Stomach (tissue), 9 donors: ENCODE results near the gene RIN3. TPM values are rescaled to one million over a fixed set of nuclear protein-coding genes. Genes with fewer than 3 reads are reported as not detected.

Source experiments
- DNase-seq, 2 donors: peaks; one replicate each; pipeline versions ENCODE4 v3.0.0 to v3.0.0-alpha.2; 2013 to 2019
- H3K27ac ChIP-seq, 5 donors: fragments of 200-600 bp in 4 of 5; sonication (generic) in 4 of 5; one replicate each; pipeline ENCODE4 v1.5.1; 2013 to 2019; ENCODE audit warnings: mild to moderate bottlenecking in 1 of 5, moderate library complexity in 1 of 5
- H3K27me3 ChIP-seq, 3 donors: fragments of 200-600 bp; sonication (generic); one replicate each; pipeline ENCODE4 v1.5.1; 2017 to 2019; ENCODE audit warnings: mixed run types in 1 of 3
- H3K36me3 ChIP-seq, 4 donors: fragments of 200-600 bp; sonication (generic); 1 replicate in 3 of 4; 2 replicates in 1 of 4; pipeline ENCODE4 v1.5.1; 2016 to 2019
- H3K4me1 ChIP-seq, 4 donors: fragments of 200-600 bp; sonication (generic); one replicate each; pipeline ENCODE4 v1.5.1; 2016 to 2019
- H3K4me3 ChIP-seq, 4 donors: fragments of 200-600 bp; sonication (generic) in 3 of 4; one replicate each; pipeline ENCODE4 v1.5.1; 2016 to 2019; ENCODE audit warnings: mild to moderate bottlenecking in 1 of 4
- H3K9me3 ChIP-seq, 4 donors: fragments of 200-600 bp; sonication (generic); one replicate each; pipeline ENCODE4 v1.5.1; 2016 to 2019
- CTCF ChIP-seq, 7 experiments: fragments of 450-650 bp in 4 of 7; fragments of 200-600 bp in 3 of 7; sonication (generic) in 3 of 7; IDR thresholded peaks; one replicate each; pipeline ENCODE4 v1.5.1; 2016 to 2019; ENCODE audit warnings: antibody characterized with exemption in 7 of 7, control low read depth in 2 of 7, mild to moderate bottlenecking in 1 of 7
- EP300 ChIP-seq: sonication (generic); formaldehyde crosslinking; IDR thresholded peaks from one replicate; pipeline ENCODE4 v1.6.1; 2017; ENCODE audit warnings: antibody characterized with exemption
- POLR2A ChIP-seq, 4 donors: fragments of 450-650 bp; IDR thresholded peaks; one replicate each; pipeline ENCODE4 v1.6.1; 2016; ENCODE audit warnings: antibody characterized with exemption in 4 of 4, control low read depth in 2 of 4, mild to moderate bottlenecking in 1 of 4, moderate library complexity in 1 of 4
- POLR2AphosphoS5 ChIP-seq, 3 donors: sonication (generic); formaldehyde crosslinking; IDR thresholded peaks; one replicate each; pipeline ENCODE4 v1.6.1; 2016; ENCODE audit warnings: antibody characterized with exemption in 3 of 3
- WGBS, 5 donors: extraction: QIAGEN DNeasy Blood & Tissue Kit in 3 of 5; methylation state at CpG; one replicate each; pipeline versions ENCODE4 v1.1.5 to v1.1.7; 2013 to 2018; 5-methylcytosine and 5-hydroxymethylcytosine counted together
- intact Hi-C: fragments of 100-400 bp; cut with DNase I; formaldehyde crosslinking; loops from one replicate; pipeline ENCODE4 v1.15.1; 2023; ENCODE audit warnings: low total_unique reads
- polyA plus RNA-seq, 3 donors: library from polyadenylated mRNA; stranded (reverse); fragments of 200-250 nt; gene quantifications; one replicate each; pipeline ENCODE4 v1.2.3, GENCODE V29; 2013
- total RNA-seq, 5 donors: library from RNA; depleted of rRNA; stranded (reverse); fragments of >200 nt; gene quantifications; one replicate each; pipeline versions ENCODE4 v1.1.0 to v1.2.3, GENCODE V29; 2014 to 2016
- donor health status: healthy with polysubstance abuse.
- donor health status: Bipolar disorder and iron deficiency.
- donor health status: healthy.

RIN3 gene
- total and polyA plus RNA-seq, 8 donors, result 5.0 to 47.8 (median 8.0) TPM

- TF ChIP-seq CTCF (IDR thresholded peaks at IDR 0.05), result no peak
- intact Hi-C loops, result no loop called here
- Histone ChIP-seq H3K9me3 (no peaks in the 10 kb centered on the region), H3K27me3 (peaks cover 0 to 5% (median 5%) of the 10 kb centered on the region in 3 donors), H3K4me1 (peaks cover 0 to 76% (median 39%) of the 10 kb centered on the region in 4 donors), H3K4me3 (no peak overlapping the region), H3K27ac (peak overlapping the region in 3 of 5 donors; percentile 50 to 65 (median 63)), H3K36me3 (no peaks in the 10 kb centered on the region)
- no peak for DNase-seq
- 79 to 88% (median 83%) methylated on average over 16 to 20 of the region's 20 CpGs for WGBS, 5 donors
Measured at GRCh38 chr14:92519246-92520101, 5.9 kb downstream of the RIN3 start.

- 79 to 88% (median 82%) methylated on average over 12 to 17 of the region's 17 CpGs for WGBS, 5 donors
- H3K36me3 ChIP-seq, result no peaks in the 10 kb centered on the region
- no peak for DNase-seq
- H3K9me3 ChIP-seq, result no peaks in the 10 kb centered on the region
- TF ChIP-seq CTCF (IDR thresholded peaks at IDR 0.05), result no peak
- TF ChIP-seq EP300, result no peak
- TF ChIP-seq POLR2A (IDR thresholded peaks at IDR 0.05), result no peak
- no peak for TF ChIP-seq POLR2AphosphoS5 (IDR thresholded peaks at IDR 0.05)
- intact Hi-C loops, result no loop called here
- no peak overlapping the region for H3K4me3 ChIP-seq
- peak overlapping the region in 3 of 5 donors; percentile 50 to 65 (median 63) for H3K27ac ChIP-seq
- H3K4me1 ChIP-seq, result peaks cover 0 to 76% (median 40%) of the 10 kb centered on the region in 4 donors
- no peaks in the 10 kb centered on the region for H3K27me3 ChIP-seq
Measured at GRCh38 chr14:92520102-92521057, 6.8 kb downstream of the RIN3 start.

GRCh38 chr14:92521058-92521415 lies 7.5 kb downstream of the RIN3 start:
- H3K36me3 ChIP-seq, result no peaks in the 10 kb centered on the region
- TF ChIP-seq POLR2AphosphoS5 (IDR thresholded peaks at IDR 0.05) (no peak), POLR2A (IDR thresholded peaks at IDR 0.05) (no peak), CTCF (IDR thresholded peaks at IDR 0.05) (no peak), EP300 (no peak)
- peaks cover 0 to 75% (median 40%) of the 10 kb centered on the region in 4 donors for H3K4me1 ChIP-seq

GRCh38 chr14:92523752-92524151 lies 10.2 kb downstream of the RIN3 start:
- Histone ChIP-seq H3K27me3 (no peaks in the 10 kb centered on the region), H3K27ac (peak overlapping the region in 3 of 5 donors; percentile 31 to 72 (median 71)), H3K9me3 (no peaks in the 10 kb centered on the region), H3K4me3 (no peak overlapping the region), H3K36me3 (no peaks in the 10 kb centered on the region), H3K4me1 (peaks cover 0 to 63% (median 33%) of the 10 kb centered on the region in 4 donors)
- TF ChIP-seq POLR2A (IDR thresholded peaks at IDR 0.05) (no peak), POLR2AphosphoS5 (IDR thresholded peaks at IDR 0.05) (no peak), EP300 (no peak), CTCF (IDR thresholded peaks at IDR 0.05) (no peak)
- 81 to 89% (median 87%) methylated on average over 6 of the region's 6 CpGs for WGBS, 5 donors
- intact Hi-C loops, result no loop called here
- DNase-seq, result no peak

More at GRCh38 chr14:92521058-92521415, 7.5 kb downstream of the RIN3 start:
- no peak for DNase-seq
- WGBS, 5 donors, result 76 to 90% (median 85%) methylated on average over 2 of the region's 2 CpGs
- intact Hi-C loops, result no loop called here
- H3K9me3 ChIP-seq, result no peaks in the 10 kb centered on the region
- H3K27ac ChIP-seq, result no peak overlapping the region
- no peak overlapping the region for H3K4me3 ChIP-seq
- H3K27me3 ChIP-seq, result no peaks in the 10 kb centered on the region
